Measurements from ENCODE around the gene NEGR1. TPM values are rescaled to one million over a fixed set of nuclear protein-coding genes. Genes with fewer than 3 reads are reported as not detected.

Gene NEGR1
- total RNA-seq, 1 donor from 2014 or later, result 34.7 TPM

- DNase-seq (ENCODE audit: low spot score), result no peak
Observed at GRCh38 chr1:72050551-72050950, 231.8 kb downstream of the NEGR1 start.

- no peak for DNase-seq (ENCODE audit: low spot score)
Observed at GRCh38 chr1:72037745-72038343, 244.5 kb downstream of the NEGR1 start.

- no peak for DNase-seq (ENCODE audit: low spot score)
Observed at GRCh38 chr1:72034827-72035226, 247.5 kb downstream of the NEGR1 start.

GRCh38 chr1:72023063-72023930 is 259.0 kb downstream of the NEGR1 start:
- no peak for DNase-seq (ENCODE audit: low spot score)

- DNase-seq (ENCODE audit: low spot score), result no peak
Observed at GRCh38 chr1:72018562-72018961, 263.8 kb downstream of the NEGR1 start.

GRCh38 chr1:72015006-72015405 is 267.3 kb downstream of the NEGR1 start:
- DNase-seq (ENCODE audit: low spot score), result no peak

- no peak for DNase-seq (ENCODE audit: low spot score)
Observed at GRCh38 chr1:72013161-72013560, 269.2 kb downstream of the NEGR1 start.

- DNase-seq (ENCODE audit: low spot score), result no peak
Observed at GRCh38 chr1:72011721-72012120, 270.6 kb downstream of the NEGR1 start.

GRCh38 chr1:72010094-72010431 is 272.3 kb downstream of the NEGR1 start:
- DNase-seq (ENCODE audit: low spot score), result no peak

GRCh38 chr1:72009173-72010093 is 272.9 kb downstream of the NEGR1 start:
- no peak for DNase-seq (ENCODE audit: low spot score)

- DNase-seq (ENCODE audit: low spot score), result no peak
Observed at GRCh38 chr1:72007312-72007711, 275.0 kb downstream of the NEGR1 start.

- DNase-seq (ENCODE audit: low spot score), result no peak
Observed at GRCh38 chr1:72006092-72006491, 276.2 kb downstream of the NEGR1 start.

GRCh38 chr1:72003092-72003491 is 279.2 kb downstream of the NEGR1 start:
- DNase-seq (ENCODE audit: low spot score), result no peak

- no peak for DNase-seq (ENCODE audit: low spot score)
Observed at GRCh38 chr1:72000809-72001208, 281.5 kb downstream of the NEGR1 start.

- no peak for DNase-seq (ENCODE audit: low spot score)
Observed at GRCh38 chr1:71994646-71995045, 287.7 kb downstream of the NEGR1 start.

GRCh38 chr1:71987181-71987580 is 295.2 kb downstream of the NEGR1 start:
- no peak for DNase-seq (ENCODE audit: low spot score)

- DNase-seq (ENCODE audit: low spot score), result no peak
Observed at GRCh38 chr1:71986160-71986559, 296.2 kb downstream of the NEGR1 start.

GRCh38 chr1:71980556-71980955 is 301.8 kb downstream of the NEGR1 start:
- no peak for DNase-seq (ENCODE audit: low spot score)

- no peak for DNase-seq (ENCODE audit: low spot score)
Observed at GRCh38 chr1:71979882-71980281, 302.5 kb downstream of the NEGR1 start.

GRCh38 chr1:71967670-71968069 is 314.7 kb downstream of the NEGR1 start:
- DNase-seq (ENCODE audit: low spot score), result no peak

- DNase-seq (ENCODE audit: low spot score), result no peak
Observed at GRCh38 chr1:71964188-71964587, 318.2 kb downstream of the NEGR1 start.
